ENCODE measurements around the gene LCA5.

Gene LCA5

DNA sequence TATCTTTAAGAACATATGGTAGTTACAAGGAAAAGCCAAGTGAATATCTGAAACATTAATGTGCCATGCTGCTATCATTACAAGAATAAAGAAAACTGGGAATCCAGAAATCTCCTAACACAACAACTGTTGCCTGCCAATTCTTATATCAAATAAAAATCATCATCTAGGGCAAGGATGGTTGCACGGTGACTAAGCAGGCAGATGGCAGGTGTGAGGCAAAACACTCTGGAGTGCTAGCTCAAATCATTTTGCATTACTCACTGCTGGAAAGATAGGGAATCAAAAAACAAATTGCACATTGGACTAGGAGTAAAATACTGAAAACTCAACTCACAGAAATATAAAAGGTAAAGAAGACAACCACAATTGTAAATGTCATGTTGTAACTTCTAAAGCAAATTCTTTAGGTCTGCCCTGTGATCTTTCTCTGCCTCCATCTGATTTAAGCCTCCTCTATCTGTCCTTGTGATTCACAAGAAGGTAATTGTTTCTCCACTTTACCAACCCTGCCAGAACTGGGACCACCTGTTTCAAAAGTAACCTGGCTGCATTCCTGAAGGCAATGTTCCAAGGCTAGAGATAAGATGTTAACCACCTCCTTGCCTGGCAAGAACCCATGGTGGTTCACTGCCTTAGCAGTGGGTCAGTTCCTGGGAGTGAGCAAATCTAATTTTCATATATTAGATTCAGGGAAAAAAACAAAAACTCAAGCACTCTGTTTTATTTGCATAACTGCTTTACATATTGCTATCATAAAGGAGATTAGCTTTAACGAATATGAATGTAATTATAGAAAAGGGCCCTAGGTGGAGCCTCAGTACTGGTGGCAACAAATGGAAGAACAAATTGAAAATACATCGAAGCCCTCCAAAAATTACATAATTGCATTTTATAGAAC, 33.1 kb upstream of the LCA5 start:
- peak overlapping the region; percentile 38 for H3K27ac ChIP-seq
- TF ChIP-seq, protein P1, sequence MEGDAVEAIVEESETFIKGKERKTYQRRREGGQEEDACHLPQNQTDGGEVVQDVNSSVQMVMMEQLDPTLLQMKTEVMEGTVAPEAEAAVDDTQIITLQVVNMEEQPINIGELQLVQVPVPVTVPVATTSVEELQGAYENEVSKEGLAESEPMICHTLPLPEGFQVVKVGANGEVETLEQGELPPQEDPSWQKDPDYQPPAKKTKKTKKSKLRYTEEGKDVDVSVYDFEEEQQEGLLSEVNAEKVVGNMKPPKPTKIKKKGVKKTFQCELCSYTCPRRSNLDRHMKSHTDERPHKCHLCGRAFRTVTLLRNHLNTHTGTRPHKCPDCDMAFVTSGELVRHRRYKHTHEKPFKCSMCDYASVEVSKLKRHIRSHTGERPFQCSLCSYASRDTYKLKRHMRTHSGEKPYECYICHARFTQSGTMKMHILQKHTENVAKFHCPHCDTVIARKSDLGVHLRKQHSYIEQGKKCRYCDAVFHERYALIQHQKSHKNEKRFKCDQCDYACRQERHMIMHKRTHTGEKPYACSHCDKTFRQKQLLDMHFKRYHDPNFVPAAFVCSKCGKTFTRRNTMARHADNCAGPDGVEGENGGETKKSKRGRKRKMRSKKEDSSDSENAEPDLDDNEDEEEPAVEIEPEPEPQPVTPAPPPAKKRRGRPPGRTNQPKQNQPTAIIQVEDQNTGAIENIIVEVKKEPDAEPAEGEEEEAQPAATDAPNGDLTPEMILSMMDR (conservative IDR thresholded peaks at IDR 0.05) = peak; percentile 88

DNA sequence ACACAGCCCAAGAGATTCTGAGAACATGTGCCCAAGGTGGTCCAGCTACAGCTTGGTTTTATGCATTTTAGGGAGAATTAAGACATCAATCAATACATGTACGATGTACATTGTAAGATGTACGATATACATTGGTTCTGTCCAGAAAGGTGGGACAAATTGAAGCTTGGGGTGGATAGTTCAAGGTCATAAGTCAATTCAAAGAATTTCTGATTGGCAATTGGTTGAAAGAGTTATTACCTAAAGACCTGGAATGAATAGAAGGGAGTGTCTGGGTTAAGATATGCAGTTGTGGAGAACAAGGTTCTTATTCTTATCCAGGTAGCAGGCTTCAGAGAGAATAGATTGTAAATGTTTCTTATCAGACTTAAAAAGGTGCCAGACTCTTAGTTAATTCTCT, 31.8 kb upstream of the LCA5 start:
- no peak overlapping the region for H3K27ac ChIP-seq

DNA sequence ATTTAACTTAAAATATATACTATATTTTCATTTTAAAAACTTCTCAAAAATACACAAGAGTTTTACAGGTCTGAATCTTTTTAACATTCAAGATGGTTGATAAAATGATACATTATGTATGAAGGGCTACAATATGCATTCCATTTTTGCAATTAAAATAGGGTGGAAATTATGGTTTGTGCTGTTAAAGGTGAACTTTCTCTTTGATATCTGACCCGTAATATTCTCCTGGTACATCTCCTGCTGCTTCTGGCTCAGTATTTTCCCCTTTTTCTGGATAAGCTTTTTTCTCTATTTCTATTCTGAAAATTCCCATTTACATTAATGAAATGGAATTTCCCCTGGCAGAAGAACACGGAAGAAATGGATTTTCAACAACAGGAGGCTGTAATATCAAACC, 27.4 kb upstream of the LCA5 start:
- TF ChIP-seq, protein P1 (conservative IDR thresholded peaks at IDR 0.05) = no peak

More for the DNA sequence above, 31.8 kb upstream of the LCA5 start:
- TF ChIP-seq, protein P1 (conservative IDR thresholded peaks at IDR 0.05) = no peak

DNA sequence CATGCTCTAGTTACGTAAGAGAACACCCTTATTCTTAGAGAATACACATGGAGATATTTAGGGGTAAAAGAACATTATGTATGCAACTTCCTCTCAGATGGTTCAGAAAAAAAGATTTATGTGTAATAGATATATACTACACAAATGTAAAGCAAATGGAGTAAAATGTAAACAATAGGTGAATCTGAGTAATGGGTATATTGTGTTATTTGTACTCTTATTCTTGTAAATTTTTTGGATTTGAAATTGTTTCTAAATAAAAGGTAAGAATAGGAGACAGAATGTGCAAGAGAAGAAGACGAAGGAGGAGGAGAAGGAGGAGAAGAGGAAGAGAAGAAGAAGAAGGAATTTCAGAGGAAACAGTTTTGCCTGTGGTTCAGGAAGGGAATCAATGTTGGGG, 22.5 kb upstream of the LCA5 start:
- no peak overlapping the region for H3K27ac ChIP-seq
- TF ChIP-seq, protein P1 (conservative IDR thresholded peaks at IDR 0.05) = no peak

More for the DNA sequence above, 27.4 kb upstream of the LCA5 start:
- no peak overlapping the region for H3K27ac ChIP-seq

DNA sequence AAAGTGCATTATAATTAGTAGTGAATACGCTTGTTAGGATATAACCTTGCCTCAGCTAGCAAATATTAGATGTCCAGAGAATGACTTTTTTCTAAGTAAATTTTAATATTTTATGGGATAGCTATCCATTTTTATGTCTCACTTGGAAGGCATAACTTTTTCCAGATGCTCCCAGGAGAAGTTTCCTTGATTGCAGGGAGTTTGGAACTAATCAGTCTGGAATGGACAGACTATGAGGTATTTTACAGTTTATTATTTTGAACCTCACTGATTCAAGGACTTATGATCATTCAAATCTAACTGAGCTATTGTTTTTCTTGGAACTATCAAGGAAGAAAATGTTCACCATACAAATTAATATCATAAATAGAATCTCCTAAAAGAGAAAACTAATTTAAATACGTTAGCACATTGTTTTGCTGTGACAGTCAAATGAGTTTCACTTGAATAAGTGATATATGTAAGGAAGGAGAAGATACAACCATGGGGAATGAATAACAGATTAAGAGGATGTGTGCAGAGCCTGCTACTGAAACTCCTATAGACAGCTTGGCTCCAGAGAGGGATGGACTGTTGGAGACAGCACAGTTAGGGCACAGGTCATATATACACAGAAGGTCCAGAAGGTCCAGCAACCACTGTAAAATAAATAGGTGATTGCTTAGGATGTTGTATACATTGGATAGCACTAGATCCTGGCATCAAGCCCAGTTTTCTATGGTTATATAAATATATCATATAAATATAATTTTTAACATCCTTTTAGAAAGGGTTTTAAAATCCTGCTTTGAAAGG, 20.6 kb upstream of the LCA5 start:
- no peak overlapping the region for H3K27ac ChIP-seq
- TF ChIP-seq, protein P1 (conservative IDR thresholded peaks at IDR 0.05) = no peak

DNA sequence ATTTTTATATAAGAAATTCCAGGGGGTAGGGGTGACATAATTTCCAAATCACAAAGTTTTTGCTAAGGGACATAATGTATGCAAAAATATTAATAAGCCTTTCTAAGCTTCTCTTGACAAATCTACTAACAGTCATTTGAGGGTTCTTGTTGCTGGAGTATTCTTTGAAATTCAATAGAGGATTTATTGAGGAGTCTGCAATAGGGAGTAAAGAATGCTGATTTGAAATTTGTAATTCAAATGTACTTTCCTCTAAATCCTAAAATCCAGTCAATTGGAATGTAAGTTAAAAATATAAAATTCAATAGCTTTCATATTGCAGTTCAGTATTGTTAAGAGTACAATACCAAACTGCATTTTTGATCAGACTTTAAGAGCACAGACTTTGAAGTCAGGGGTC, 17.1 kb upstream of the LCA5 start:
- TF ChIP-seq, protein P1 (conservative IDR thresholded peaks at IDR 0.05) = no peak
- no peak overlapping the region for H3K27ac ChIP-seq

DNA sequence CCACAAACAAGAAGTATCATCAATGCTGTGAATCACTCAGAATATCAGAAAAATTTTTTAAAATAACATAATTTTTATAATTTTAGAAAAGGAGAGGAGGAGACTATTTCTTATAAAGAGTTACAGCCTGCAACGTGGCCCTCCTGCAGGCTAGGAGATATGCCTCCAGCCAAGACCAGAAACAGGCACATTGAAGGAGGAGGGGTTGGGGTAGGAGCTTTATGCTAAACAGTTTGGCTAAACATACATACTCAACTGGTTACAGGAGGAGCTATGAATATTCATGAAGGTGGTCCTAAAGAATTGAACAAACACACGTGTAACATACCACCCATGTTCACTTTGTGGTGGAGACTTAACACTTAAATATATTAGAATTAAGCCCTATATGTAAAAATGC, 14.2 kb upstream of the LCA5 start:
- TF ChIP-seq, protein P1 (conservative IDR thresholded peaks at IDR 0.05) = no peak
- H3K27ac ChIP-seq = no peak overlapping the region

Measured in VCaP (cell line).